CD4-positive, alpha-beta T cell treated with Interleukin-4 for 1 hour (primary cell): ENCODE results near the gene CCDC69.
A peak's percentile ranks its signal among the peaks of the same experiment; 100 is the strongest.
"Not testable (repeated sequence)": the region's sequence is repeated elsewhere in the genome, so short reads cannot be mapped to it uniquely, and the experiment has no call there.

Source experiments
- DNase-seq, 2 donors: peaks; one replicate each; pipeline ENCODE4 v3.0.0-alpha.2; 2020 to 2022

CCDC69 gene

GRCh38 chr5:151223447-151224264 lies at the start of gene CCDC69:
Gene CCDC69 (minus strand): TSS chr5:151224092. CDS start chr5:151223970, 122 bp downstream.
- peak; percentile 58 for DNase-seq

- no peak for DNase-seq
Observed at GRCh38 chr5:151271336-151271735, 47.4 kb upstream of the CCDC69 start.

- no peak for DNase-seq
Observed at GRCh38 chr5:151270599-151270998, 46.7 kb upstream of the CCDC69 start.

- DNase-seq, result no peak
Observed at GRCh38 chr5:151267491-151268260, 43.8 kb upstream of the CCDC69 start.

GRCh38 chr5:151264113-151264512 lies 40.2 kb upstream of the CCDC69 start:
- DNase-seq, result no peak

- no peak for DNase-seq
Observed at GRCh38 chr5:151262532-151262931, 38.6 kb upstream of the CCDC69 start.

GRCh38 chr5:151259931-151260330 lies 36.0 kb upstream of the CCDC69 start:
- DNase-seq, result no peak

- DNase-seq, result no peak
Observed at GRCh38 chr5:151258816-151259215, 34.9 kb upstream of the CCDC69 start.

GRCh38 chr5:151258201-151258611 lies 34.3 kb upstream of the CCDC69 start:
- no peak for DNase-seq

GRCh38 chr5:151257731-151258181 lies 33.9 kb upstream of the CCDC69 start:
- DNase-seq, result peak in 1 of 2 donors; percentile 48

GRCh38 chr5:151255621-151256286 lies 31.9 kb upstream of the CCDC69 start:
- peak in 1 of 2 donors; percentile 47 for DNase-seq

GRCh38 chr5:151254990-151255389 lies 31.1 kb upstream of the CCDC69 start:
- DNase-seq, result not testable (repeated sequence)

GRCh38 chr5:151254556-151254955 lies 30.7 kb upstream of the CCDC69 start:
- DNase-seq, result no peak

GRCh38 chr5:151253605-151253950 lies 29.7 kb upstream of the CCDC69 start:
- DNase-seq, result no peak

- DNase-seq, result peak; percentile 99
Observed at GRCh38 chr5:151252762-151253604, 29.1 kb upstream of the CCDC69 start, which contains the start of gene GM2A. Gene GM2A (plus strand): TSS chr5:151253185. CDS start chr5:151253217, 32 bp downstream.

GRCh38 chr5:151251621-151252020 lies 27.7 kb upstream of the CCDC69 start:
- DNase-seq, result no peak

- DNase-seq, result peak in 1 of 2 donors; percentile 64
Observed at GRCh38 chr5:151251001-151251551, 27.2 kb upstream of the CCDC69 start.

GRCh38 chr5:151250346-151251000 lies 26.6 kb upstream of the CCDC69 start:
- DNase-seq, result no peak

- no peak for DNase-seq
Observed at GRCh38 chr5:151249281-151249680, 25.4 kb upstream of the CCDC69 start.

GRCh38 chr5:151248651-151249050 lies 24.8 kb upstream of the CCDC69 start:
- DNase-seq, result no peak

GRCh38 chr5:151245680-151246219 lies 21.9 kb upstream of the CCDC69 start:
- no peak for DNase-seq
